Kidney (tissue), 14 donors: Measurements from ENCODE around the gene PHETA1. TPM values are rescaled to one million over a fixed set of nuclear protein-coding genes. Genes with fewer than 3 reads are reported as not detected.
"Not testable (repeated sequence)": the region's sequence is repeated elsewhere in the genome, so short reads cannot be mapped to it uniquely, and the experiment has no call there.

Source experiments
- DNase-seq, 5 donors: peaks; one replicate each; pipeline ENCODE4 v3.0.0-alpha.2; 2013 to 2020
- FAIRE-seq: peaks from 2 replicates; lab custom pipeline; 2012; peaks lifted over from hg19 to GRCh38; lab: Jason Lieb, UNC
- H3K27ac ChIP-seq, 2 donors: one replicate each; pipeline ENCODE4 v1.7.0; 2013; ENCODE audit warnings: low read depth in 2 of 2, low read length in 2 of 2, inconsistent platforms in 1 of 2
- H3K27me3 ChIP-seq: one replicate; pipeline ENCODE4 v1.7.1; 2013; ENCODE audit warnings: low read length, inconsistent platforms; ENCODE audit not compliant: control insufficient read depth, insufficient read depth
- H3K36me3 ChIP-seq, 3 donors: one replicate each; pipeline versions ENCODE4 v1.7.0 to v1.7.1; 2013; ENCODE audit warnings: low read length in 3 of 3, control low read depth in 1 of 3, inconsistent platforms in 1 of 3; ENCODE audit not compliant: insufficient read depth in 3 of 3, control insufficient read depth in 2 of 3
- H3K4me1 ChIP-seq, 3 donors: one replicate each; pipeline versions ENCODE4 v1.7.0 to v1.7.1; 2013; ENCODE audit warnings: low read length in 3 of 3, inconsistent platforms in 1 of 3, low read depth in 1 of 3; ENCODE audit not compliant: control insufficient read depth in 2 of 3, insufficient read depth in 2 of 3
- H3K4me3 ChIP-seq, 3 donors: one replicate each; pipeline versions ENCODE4 v1.7.0 to v1.8.1; 2013; ENCODE audit warnings: low read length in 3 of 3, control low read depth in 1 of 3, inconsistent platforms in 1 of 3
- H3K9ac ChIP-seq, 3 donors: one replicate each; pipeline versions ENCODE4 v1.7.0 to v1.7.1; 2013; ENCODE audit warnings: low read length in 3 of 3, control low read depth in 1 of 3, inconsistent platforms in 1 of 3
- H3K9me3 ChIP-seq, 3 donors: one replicate each; pipeline versions ENCODE4 v1.7.0 to v1.7.1; 2013; ENCODE audit warnings: low read length in 3 of 3, control low read depth in 1 of 3, inconsistent platforms in 1 of 3; ENCODE audit not compliant: control insufficient read depth in 2 of 3, insufficient read depth in 1 of 3
- CTCF ChIP-seq: IDR thresholded peaks from 3 replicates; pipeline ENCODE4 v1.5.1; 2012; ENCODE audit warnings: mild to moderate bottlenecking, moderate library complexity, borderline replicate concordance; ENCODE audit not compliant: insufficient read depth; ENCODE audit errors: extremely low read depth
- intact Hi-C: fragments of 100-400 bp; cut with DNase I; formaldehyde crosslinking; loops from one replicate; pipeline ENCODE4 v1.11.1; 2022
- polyA plus RNA-seq: library from polyadenylated mRNA; stranded (reverse); fragments of 350-450 nt; fragmentation: Illumina TruSeq; extraction: RNeasy Lipid Tissue Mini Kit (QIAGEN cat#74804); gene quantifications from one replicate; pipeline ENCODE4 v1.2.3, GENCODE V29; 2014; ENCODE audit warnings: low read depth, low replicate concordance; ENCODE audit not compliant: insufficient read depth
- total RNA-seq: library from RNA; stranded (reverse); fragmentation: NEBNext Ultra II Directional; extraction: Animal tissue kit (Norgen Biotek cat#: 25700); gene quantifications from one replicate; pipeline ENCODE4 v1.2.1, GENCODE V29; 2021
- donor health status: control.
- donor health status: control.
- donor health status: control.
- donor health status: control.
- donor health status: control.
- donor health status: DM: yes; HTN: yes; CAD: no.
- donor health status: Normal renal cell carcinoma (clear cell type).

The PHETA1 gene
- total and polyA plus RNA-seq, 2 donors from 2014 or later, result 6.3 to 19.0 TPM

GRCh38 chr12:111335811-111336210 lies 33.1 kb downstream of the PHETA1 start:
- H3K36me3 ChIP-seq, result no peaks in the 10 kb centered on the region
- H3K9ac ChIP-seq, result no peak overlapping the region
- TF ChIP-seq CTCF, result no peak
- DNase-seq (no peak), FAIRE-seq (no peak)
- intact Hi-C loops, result no loop called here
- no peak overlapping the region for H3K27ac ChIP-seq
- H3K4me3 ChIP-seq, result no peak overlapping the region
- no peaks in the 10 kb centered on the region for H3K27me3 ChIP-seq
- no peaks in the 10 kb centered on the region for H3K4me1 ChIP-seq
- no peaks in the 10 kb centered on the region for H3K9me3 ChIP-seq

- H3K4me1 ChIP-seq, H3K27me3 ChIP-seq, H3K36me3 ChIP-seq, FAIRE-seq, DNase-seq, H3K27ac ChIP-seq, H3K9ac ChIP-seq, H3K4me3 ChIP-seq, H3K9me3 ChIP-seq, intact Hi-C loops: not testable (repeated sequence)
Observed at GRCh38 chr12:111335301-111335700, 33.6 kb downstream of the PHETA1 start.

- FAIRE-seq (no peak), DNase-seq (no peak)
- no peak overlapping the region for H3K27ac ChIP-seq
- H3K4me1 ChIP-seq, result no peaks in the 10 kb centered on the region
- TF ChIP-seq CTCF, result no peak
- H3K4me3 ChIP-seq, result no peak overlapping the region
- H3K9me3 ChIP-seq, result no peaks in the 10 kb centered on the region
- H3K36me3 ChIP-seq, result no peaks in the 10 kb centered on the region
- no peaks in the 10 kb centered on the region for H3K27me3 ChIP-seq
- H3K9ac ChIP-seq, result no peak overlapping the region
- intact Hi-C loops, result no loop called here
Observed at GRCh38 chr12:111334393-111334915, 34.4 kb downstream of the PHETA1 start.

GRCh38 chr12:111330800-111331752 lies 37.8 kb downstream of the PHETA1 start:
- Histone ChIP-seq H3K4me1 (no peaks in the 10 kb centered on the region), H3K27me3 (no peaks in the 10 kb centered on the region), H3K9me3 (no peaks in the 10 kb centered on the region), H3K27ac (no peak overlapping the region), H3K36me3 (no peaks in the 10 kb centered on the region), H3K9ac (no peak overlapping the region), H3K4me3 (no peak overlapping the region)
- peak in 2 of 5 donors; percentile 27 to 68 for DNase-seq
- intact Hi-C loops, result no loop called here
- peak; percentile 12 for TF ChIP-seq CTCF
- FAIRE-seq, result no peak
